COR-L47 (cell line): ENCODE data around the gene SERINC2.

Experiments
- DNase-seq: peaks from one replicate; lab custom pipeline; 2025; lab: John Stamatoyannopoulos, UW

SERINC2 gene

GRCh38 chr1:31434101-31434871 is 21.3 kb downstream of the SERINC2 start:
- no peak for DNase-seq

- DNase-seq = no peak
Measured at GRCh38 chr1:31434979-31435378, 22.0 kb downstream of the SERINC2 start.

- DNase-seq = no peak
Measured at GRCh38 chr1:31435471-31436409, 22.7 kb downstream of the SERINC2 start.

- DNase-seq = no peak
Measured at GRCh38 chr1:31436596-31437432, 23.8 kb downstream of the SERINC2 start.

GRCh38 chr1:31437433-31438037 is 24.5 kb downstream of the SERINC2 start:
- DNase-seq = no peak

- no peak for DNase-seq
Measured at GRCh38 chr1:31439276-31439675, 26.3 kb downstream of the SERINC2 start.

GRCh38 chr1:31441073-31441472 is 28.1 kb downstream of the SERINC2 start:
- no peak for DNase-seq

- no peak for DNase-seq
Measured at GRCh38 chr1:31441558-31441957, 28.5 kb downstream of the SERINC2 start.

GRCh38 chr1:31441970-31442647 is 29.1 kb downstream of the SERINC2 start:
- DNase-seq = no peak

- no peak for DNase-seq
Measured at GRCh38 chr1:31442648-31442994, 29.6 kb downstream of the SERINC2 start.

GRCh38 chr1:31443673-31444072 is 30.7 kb downstream of the SERINC2 start:
- no peak for DNase-seq

- no peak for DNase-seq
Measured at GRCh38 chr1:31444725-31445448, 31.9 kb downstream of the SERINC2 start.

- no peak for DNase-seq
Measured at GRCh38 chr1:31445951-31446350, 32.9 kb downstream of the SERINC2 start.

- no peak for DNase-seq
Measured at GRCh38 chr1:31447210-31447609, 34.2 kb downstream of the SERINC2 start.

GRCh38 chr1:31453384-31454079 is 40.5 kb downstream of the SERINC2 start:
- no peak for DNase-seq

GRCh38 chr1:31458287-31458896 is 45.4 kb downstream of the SERINC2 start:
- DNase-seq = no peak

- DNase-seq = peak; percentile 49
Measured at GRCh38 chr1:31460027-31460426, 47.0 kb downstream of the SERINC2 start.

GRCh38 chr1:31467005-31467674 is 54.1 kb downstream of the SERINC2 start:
- no peak for DNase-seq

GRCh38 chr1:31470794-31471315 is 57.8 kb downstream of the SERINC2 start:
- no peak for DNase-seq
